ENCODE data around the gene PHF14. TPM values are rescaled to one million over a fixed set of nuclear protein-coding genes. Genes with fewer than 3 reads are reported as not detected.

The PHF14 gene
- total and polyA plus RNA-seq, 2 experiments from 2014 or later: 72.0 to 87.9 TPM

- Histone ChIP-seq H3K4me2 (0 out of 2 replicates have a peak overlapping the region, but pooled peaks have one; percentile 42), H3K27me3 (ENCODE audit: insufficient read depth) (peaks cover 75% of the 10 kb centered on the region), H4K20me1 (replicated peaks; ENCODE audit: insufficient read depth) (no peaks in the 10 kb centered on the region), H3K4me1 (ENCODE audit: insufficient read depth) (peaks cover 26% of the 10 kb centered on the region), H3K9me2 (ENCODE audit: insufficient read depth) (no peaks in the 10 kb centered on the region), H3K4me3 (no peak overlapping the region), H3K36me3 (ENCODE audit: insufficient read depth) (peaks cover 3% of the 10 kb centered on the region; the same call in 1 of the 2 replicates), H3F3A (replicated peaks; ENCODE audit: low read depth) (no peaks in the 10 kb centered on the region), H3K27ac (ENCODE audit: low read depth) (no peak overlapping the region), H3K79me2 (replicated peaks; ENCODE audit: insufficient read depth) (no peaks in the 10 kb centered on the region), H2AFZ (no peak overlapping the region)
- DNase-seq (ENCODE audit: low spot score) (peak; percentile 64), ATAC-seq (peak; percentile 2; the same call in 1 of the 3 replicates)
- peaks cover 16% of the 10 kb centered on the region for H3K36me3 Mint-ChIP-seq (ENCODE audit: low read depth)
- H3K27ac Mint-ChIP-seq: no peak overlapping the region
- H3K27me3 Mint-ChIP-seq (ENCODE audit: insufficient read depth, low read depth, poor library complexity): peaks cover 64% of the 10 kb centered on the region
- TF ChIP-seq EZH2phosphoT487 (IDR thresholded peaks at IDR 0.05; ENCODE audit: unreplicated experiment): no peak
- no peak for TF ChIP-seq ZNF114 (CRISPR knock-in tag; IDR thresholded peaks at IDR 0.05)
- TF ChIP-seq STAT1 (IDR thresholded peaks at IDR 0.05; ENCODE audit: unreplicated experiment): no peak
- TF ChIP-seq NANOG (IDR thresholded peaks at IDR 0.05; ENCODE audit: borderline replicate concordance): no peak
- TF ChIP-seq POLR2AphosphoS5 (IDR thresholded peaks at IDR 0.05; ENCODE audit: low read depth): no peak
- TF ChIP-seq ZNF462 (CRISPR knock-in tag; IDR thresholded peaks at IDR 0.05): no peak
- TF ChIP-seq CREB1 (CRISPR knock-in tag; IDR thresholded peaks at IDR 0.05; ENCODE audit: low read depth): no peak
- no peak for TF ChIP-seq JUNB (IDR thresholded peaks at IDR 0.05; ENCODE audit: unreplicated experiment)
- no peak for TF ChIP-seq ZNF331 (CRISPR knock-in tag; IDR thresholded peaks at IDR 0.05; ENCODE audit: low read depth)
- no peak for TF ChIP-seq REST (IDR thresholded peaks at IDR 0.05; ENCODE audit: unreplicated experiment)
- TF ChIP-seq EZH2 (IDR thresholded peaks at IDR 0.05; ENCODE audit: low read depth, unreplicated experiment): no peak
- no peak for TF ChIP-seq ETS1 (IDR thresholded peaks at IDR 0.05)
- TF ChIP-seq CTCF (conservative IDR thresholded peaks at IDR 0.05; ENCODE audit: low read depth in 2 of 2): no peak
- H3K4me1 Mint-ChIP-seq: peaks cover 42% of the 10 kb centered on the region
- H3K9me3 Mint-ChIP-seq: peaks cover 18% of the 10 kb centered on the region
- H3K4me3 Mint-ChIP-seq: no peak overlapping the region
These were observed 215.0 kb downstream of the PHF14 start for GRCh38 chr7:11188529-11189310.
